ENCODE results near the gene IL1RAPL2.
"Not testable (repeated sequence)": the region's sequence is repeated elsewhere in the genome, so short reads cannot be mapped to it uniquely, and the experiment has no call there.

IL1RAPL2 gene

GRCh38 chrX:105725228-105725627 is 1159.2 kb downstream of the IL1RAPL2 start:
- no peak for DNase-seq

GRCh38 chrX:105738162-105738561 is 1172.2 kb downstream of the IL1RAPL2 start:
- no peak for DNase-seq

- DNase-seq: no peak
Observed at GRCh38 chrX:105744291-105744690, 1178.3 kb downstream of the IL1RAPL2 start.

- no peak for DNase-seq
Observed at GRCh38 chrX:105744946-105745345, 1178.9 kb downstream of the IL1RAPL2 start.

- no peak for DNase-seq
Observed at GRCh38 chrX:105745863-105746262, 1179.9 kb downstream of the IL1RAPL2 start.

GRCh38 chrX:105752338-105752956 is 1186.4 kb downstream of the IL1RAPL2 start:
- DNase-seq: no peak

GRCh38 chrX:105753411-105753810 is 1187.4 kb downstream of the IL1RAPL2 start:
- no peak for DNase-seq

GRCh38 chrX:105754286-105754964 is 1188.4 kb downstream of the IL1RAPL2 start:
- DNase-seq: no peak

GRCh38 chrX:105755109-105755508 is 1189.1 kb downstream of the IL1RAPL2 start:
- DNase-seq: no peak

GRCh38 chrX:105758754-105759153 is 1192.8 kb downstream of the IL1RAPL2 start:
- DNase-seq: no peak

- DNase-seq: no peak
Observed at GRCh38 chrX:105759598-105759997, 1193.6 kb downstream of the IL1RAPL2 start.

GRCh38 chrX:105765691-105766090 is 1199.7 kb downstream of the IL1RAPL2 start:
- DNase-seq: no peak

- DNase-seq: no peak
Observed at GRCh38 chrX:105773801-105774200, 1207.8 kb downstream of the IL1RAPL2 start.

- no peak for DNase-seq
Observed at GRCh38 chrX:105775679-105776078, 1209.7 kb downstream of the IL1RAPL2 start.

- DNase-seq: no peak
Observed at GRCh38 chrX:105781804-105782203, 1215.8 kb downstream of the IL1RAPL2 start.

- not testable (repeated sequence) for DNase-seq
Observed at GRCh38 chrX:105796877-105797276, 1230.9 kb downstream of the IL1RAPL2 start.

- no peak for DNase-seq
Observed at GRCh38 chrX:105803891-105804290, 1237.9 kb downstream of the IL1RAPL2 start.

GRCh38 chrX:105805655-105806054 is 1239.7 kb downstream of the IL1RAPL2 start:
- DNase-seq: not testable (repeated sequence)

- no peak for DNase-seq
Observed at GRCh38 chrX:105816517-105816916, 1250.5 kb downstream of the IL1RAPL2 start.
